Heart right ventricle (tissue), 16 donors: ENCODE data around the gene VPS35. TPM values are rescaled to one million over a fixed set of nuclear protein-coding genes. Genes with fewer than 3 reads are reported as not detected.

Source experiments
- ATAC-seq, 8 donors: fragments of 200-7000 bp; cut with Tn5 transposase; one replicate each; pipeline ENCODE4 v1.9.1; 2020; ENCODE audit warnings: mild to moderate bottlenecking in 8 of 8, moderate library complexity in 8 of 8, moderate number of reproducible peaks in 1 of 8
- DNase-seq, 2 donors: peaks; one replicate each; pipeline ENCODE4 v3.0.0-alpha.2; 2020
- H3K27ac ChIP-seq, 10 donors: fragments of 200-600 bp; sonication (generic) in 2 of 10; one replicate each; pipeline versions ENCODE4 v1.5.0 to v1.8.0; 2020 to 2022; ENCODE audit warnings: mild to moderate bottlenecking in 3 of 10
- H3K27me3 ChIP-seq, 7 donors: fragments of 200-600 bp; one replicate each; pipeline ENCODE4 v1.8.0; 2021 to 2022; ENCODE audit warnings: mild to moderate bottlenecking in 2 of 7
- H3K36me3 ChIP-seq, 9 donors: fragments of 200-600 bp; sonication (generic) in 1 of 9; one replicate each; pipeline versions ENCODE4 v1.5.0 to v1.8.0; 2020 to 2022; ENCODE audit warnings: mild to moderate bottlenecking in 2 of 9
- H3K4me1 ChIP-seq, 9 donors: fragments of 200-600 bp; sonication (generic) in 1 of 9; one replicate each; pipeline versions ENCODE4 v1.5.0 to v1.8.0; 2020 to 2022; ENCODE audit warnings: mild to moderate bottlenecking in 4 of 9
- H3K4me3 ChIP-seq, 10 donors: fragments of 200-600 bp; sonication (generic) in 2 of 10; one replicate each; pipeline versions ENCODE4 v1.5.0 to v1.8.0; 2020 to 2022; ENCODE audit warnings: mild to moderate bottlenecking in 7 of 10, moderate library complexity in 2 of 10
- H3K9me3 ChIP-seq, 11 donors: fragments of 200-600 bp in 10 of 11; sonication (generic) in 2 of 11; one replicate each; pipeline versions ENCODE4 v1.5.0 to v1.8.0; 2013 to 2022; ENCODE audit warnings: mild to moderate bottlenecking in 2 of 11, control low read depth in 1 of 11, moderate library complexity in 1 of 11
- WGBS, 2 donors: extraction: QIAGEN DNeasy Blood & Tissue Kit; methylation state at CpG; one replicate each; pipeline ENCODE4 v1.1.7; 2013; ENCODE audit warnings: inconsistent platforms in 1 of 2; 5-methylcytosine and 5-hydroxymethylcytosine counted together
- intact Hi-C, 10 donors: fragments of 100-400 bp; cut with DNase I; formaldehyde crosslinking; loops; one replicate each; pipeline versions ENCODE4 v1.11.1 to v1.14.2; 2022
- polyA plus RNA-seq, 2 donors: library from polyadenylated mRNA; stranded (reverse); fragments of 200-250 nt; gene quantifications; one replicate each; pipeline ENCODE4 v1.2.3, GENCODE V29; 2013
- total RNA-seq, 10 donors: library from RNA; stranded (reverse); fragmentation: NEBNext Ultra II Directional in 3 of 10; extraction: Animal tissue kit (Norgen Biotek cat#: 25700) in 3 of 10; gene quantifications; one replicate each; pipeline versions ENCODE4 v1.2.1 to v1.2.4, GENCODE V29; 2021 to 2023
- TF ChIP-seq, protein P1 (sequence below), 9 donors: fragments of 200-600 bp; sonication (generic) in 2 of 9; IDR thresholded peaks; one replicate each; pipeline versions ENCODE4 v1.5.0 to v1.8.0; 2021 to 2022; ENCODE audit warnings: antibody characterized with exemption in 9 of 9, mild to moderate bottlenecking in 5 of 9, moderate library complexity in 1 of 9
- donor health status: Arrhythmogenic right ventricular cardiomyopathy.
- donor health status: ischemic (EF 13 %, LVEDD 7.1; RV severe dilation, severe dysfunction).
- donor health status: healthy with polysubstance abuse.
- donor health status: DM: no; HTN: yes; CAD: no.
- donor health status: DM: no; HTN: no; CAD: no.
- donor health status: ischemic (EF 25% LVEDD 6.9; RV normal size, moderate dysfunction).
- donor health status: ischemic (EF 25% LVEDD 5.7; RV mildly dilated, moderate dysfunction).
- donor health status: healthy.
- donor health status: DM: yes; HTN: yes; CAD: no.
- donor health status: Ischemic cardiomyopathy.
- donor health status: ischemic (EF 35%, LVEDD 5.7; RV mildly dilated, moderate dysfunction).
- donor health status: nonischemic (EF 11% LVEDD 7.7; RV severe dilation, severe dysfunction).
- donor health status: DM: yes; HTN: yes; CAD: no.
- donor health status: PGD.
- donor health status: ischemic (EF 29% LVEDD 5.4; RV normal size, mild dysfunction).
- donor health status: nonischemic (EF 23%, LVEDD 6.1; RV moderate dilation, normal function).

The VPS35 gene
- total and polyA plus RNA-seq, 12 donors = 12.7 to 106 (median 89.6) TPM

DNA sequence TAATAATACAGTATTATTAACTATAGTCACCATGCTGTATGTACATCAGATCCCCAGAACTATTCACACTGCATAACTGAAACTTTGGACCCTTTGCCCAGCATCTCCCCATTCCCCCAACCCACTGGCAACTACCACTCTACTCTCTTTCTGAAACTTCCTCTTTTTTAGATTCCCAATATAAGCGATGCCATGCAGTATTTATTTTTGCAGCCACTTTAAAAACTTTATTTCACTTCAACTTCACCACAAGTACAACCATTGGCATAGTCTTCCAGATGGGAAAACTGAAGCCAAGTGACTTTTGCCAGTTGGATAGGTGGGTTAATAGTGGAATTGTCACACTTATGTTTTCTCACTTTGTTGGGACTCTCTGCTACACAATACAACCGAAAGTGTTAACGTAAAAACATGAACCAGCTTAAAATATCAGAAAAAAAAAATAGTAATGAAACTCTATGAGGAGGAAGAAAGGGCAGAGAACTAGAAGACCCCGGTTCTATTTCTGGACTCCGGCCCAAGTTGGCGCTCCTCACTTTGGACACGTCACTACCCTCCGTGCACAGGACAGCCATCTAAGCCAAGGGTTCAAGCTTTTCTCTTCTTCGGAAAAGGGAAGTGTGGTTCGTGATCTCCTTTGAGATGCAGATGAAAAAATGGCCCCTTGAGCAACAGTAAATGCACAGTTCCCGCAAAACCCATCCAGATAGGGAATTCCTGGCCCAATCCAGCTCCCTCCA lies 68.5 kb downstream of the VPS35 start:
- peak overlapping the region in 1 of 10 donors; percentile 42 for H3K27ac ChIP-seq
- no peaks in the 10 kb centered on the region for H3K9me3 ChIP-seq
- H3K4me3 ChIP-seq = peak overlapping the region; percentile 9 to 84 (median 62)
- TF ChIP-seq, protein P1, sequence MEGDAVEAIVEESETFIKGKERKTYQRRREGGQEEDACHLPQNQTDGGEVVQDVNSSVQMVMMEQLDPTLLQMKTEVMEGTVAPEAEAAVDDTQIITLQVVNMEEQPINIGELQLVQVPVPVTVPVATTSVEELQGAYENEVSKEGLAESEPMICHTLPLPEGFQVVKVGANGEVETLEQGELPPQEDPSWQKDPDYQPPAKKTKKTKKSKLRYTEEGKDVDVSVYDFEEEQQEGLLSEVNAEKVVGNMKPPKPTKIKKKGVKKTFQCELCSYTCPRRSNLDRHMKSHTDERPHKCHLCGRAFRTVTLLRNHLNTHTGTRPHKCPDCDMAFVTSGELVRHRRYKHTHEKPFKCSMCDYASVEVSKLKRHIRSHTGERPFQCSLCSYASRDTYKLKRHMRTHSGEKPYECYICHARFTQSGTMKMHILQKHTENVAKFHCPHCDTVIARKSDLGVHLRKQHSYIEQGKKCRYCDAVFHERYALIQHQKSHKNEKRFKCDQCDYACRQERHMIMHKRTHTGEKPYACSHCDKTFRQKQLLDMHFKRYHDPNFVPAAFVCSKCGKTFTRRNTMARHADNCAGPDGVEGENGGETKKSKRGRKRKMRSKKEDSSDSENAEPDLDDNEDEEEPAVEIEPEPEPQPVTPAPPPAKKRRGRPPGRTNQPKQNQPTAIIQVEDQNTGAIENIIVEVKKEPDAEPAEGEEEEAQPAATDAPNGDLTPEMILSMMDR (IDR thresholded peaks at IDR 0.05) = no peak
- H3K27me3 ChIP-seq = no peaks in the 10 kb centered on the region
- intact Hi-C loops = no loop called here
- H3K4me1 ChIP-seq = peaks cover 0 to 18% (median 10%) of the 10 kb centered on the region in 9 donors
- ATAC-seq = no peak
- 7 to 8% methylated on average over 11 of the region's 11 CpGs for WGBS, 2 donors
- no peak for DNase-seq
- H3K36me3 ChIP-seq = peaks cover 0 to 12% (median 0%) of the 10 kb centered on the region in 9 donors

DNA sequence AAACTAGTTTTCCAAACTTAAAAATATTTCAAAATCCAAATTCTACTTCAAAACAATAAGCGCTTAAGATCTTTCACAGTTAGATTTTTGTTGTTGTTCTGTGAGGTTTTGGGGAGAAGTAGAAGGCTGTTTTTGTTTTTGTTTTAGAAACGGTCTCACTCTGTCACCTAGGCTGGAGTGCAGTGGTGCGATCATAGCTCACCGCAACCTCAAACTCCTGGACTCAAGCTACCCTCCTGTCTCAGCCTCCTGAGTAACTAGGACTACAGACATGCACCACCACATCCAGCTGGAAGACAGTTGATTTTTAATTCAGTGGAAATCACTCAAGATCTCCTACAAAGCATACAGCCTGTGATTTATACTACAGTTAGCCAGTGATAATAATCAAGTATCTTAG lies 70.5 kb downstream of the VPS35 start:
- Histone ChIP-seq H3K4me1 (peaks cover 0 to 18% (median 10%) of the 10 kb centered on the region in 9 donors), H3K9me3 (no peaks in the 10 kb centered on the region), H3K4me3 (no peak overlapping the region), H3K27ac (no peak overlapping the region), H3K27me3 (no peaks in the 10 kb centered on the region), H3K36me3 (peaks cover 0 to 28% (median 0%) of the 10 kb centered on the region in 9 donors)
- 96 to 98% methylated on average over 4 of the region's 4 CpGs for WGBS, 2 donors
- intact Hi-C loops = no loop called here
- TF ChIP-seq, protein P1 (IDR thresholded peaks at IDR 0.05) = no peak
- DNase-seq (no peak), ATAC-seq (no peak)

DNA sequence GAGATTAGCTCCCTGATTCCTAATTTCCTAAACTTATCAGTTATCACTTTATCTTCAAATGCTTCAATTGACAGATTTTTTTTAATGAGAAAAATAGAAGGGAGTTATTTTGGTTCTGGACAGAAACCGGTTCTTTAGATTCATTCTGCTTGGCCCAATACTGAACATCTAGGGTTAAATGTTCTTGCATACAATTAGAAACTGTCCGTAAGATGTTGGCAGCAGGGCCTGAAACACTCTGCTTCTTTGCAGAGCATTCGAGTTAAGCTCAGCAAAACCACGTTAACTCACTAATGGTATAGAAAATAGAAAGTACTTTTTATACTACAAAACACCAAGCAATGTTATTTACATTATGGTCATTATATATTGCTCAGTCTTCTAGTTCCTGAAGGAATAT lies 75.0 kb downstream of the VPS35 start:
- 61 to 63% methylated on average over 4 of the region's 4 CpGs for WGBS, 2 donors
- TF ChIP-seq, protein P1 (IDR thresholded peaks at IDR 0.05) = no peak

DNA sequence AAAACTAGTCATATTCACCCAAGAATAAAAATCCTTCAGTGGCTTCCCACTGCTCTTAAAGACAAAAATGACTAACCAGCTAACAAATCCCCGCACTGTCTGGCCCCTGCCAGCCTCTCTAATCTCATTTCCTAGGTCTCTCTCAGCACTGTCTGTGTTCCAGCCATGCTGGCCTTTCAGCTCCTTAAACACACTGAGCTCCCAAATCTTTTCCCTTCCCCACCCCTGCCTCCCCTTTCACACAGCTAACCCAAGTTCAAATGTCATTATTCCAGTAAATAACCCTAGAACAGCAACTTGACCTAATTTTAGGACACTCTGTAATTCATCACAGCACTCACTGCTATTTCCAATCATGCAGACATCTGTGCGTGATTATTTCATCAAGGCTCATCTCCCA lies 75.6 kb downstream of the VPS35 start:
- no peak for ATAC-seq
- TF ChIP-seq, protein P1 (IDR thresholded peaks at IDR 0.05) = no peak

More for the DNA sequence above, 75.0 kb downstream of the VPS35 start:
- Histone ChIP-seq H3K36me3 (peaks cover 0 to 38% (median 0%) of the 10 kb centered on the region in 9 donors), H3K9me3 (no peaks in the 10 kb centered on the region), H3K27me3 (no peaks in the 10 kb centered on the region), H3K4me3 (no peak overlapping the region), H3K4me1 (peaks cover 0 to 15% (median 0%) of the 10 kb centered on the region in 9 donors), H3K27ac (no peak overlapping the region)
- intact Hi-C loops = loop anchor here in 1 of 10 donors (5.0 kb wide), 1 partner anchor 57 kb away; no protein-coding TSS in a partner anchor
- no peak for ATAC-seq
- no peak for DNase-seq

More for the DNA sequence above, 75.6 kb downstream of the VPS35 start:
- 71 to 73% methylated on average over 2 of the region's 2 CpGs for WGBS, 2 donors
- H3K27ac ChIP-seq = no peak overlapping the region
- peaks cover 0 to 15% (median 0%) of the 10 kb centered on the region in 9 donors for H3K4me1 ChIP-seq
- H3K4me3 ChIP-seq = no peak overlapping the region
- intact Hi-C loops = loop anchor here in 1 of 10 donors (5.0 kb wide), 1 partner anchor 56 kb away; no protein-coding TSS in a partner anchor
- H3K9me3 ChIP-seq = no peaks in the 10 kb centered on the region
- H3K27me3 ChIP-seq = no peaks in the 10 kb centered on the region
- DNase-seq = no peak
- peaks cover 0 to 41% (median 0%) of the 10 kb centered on the region in 9 donors for H3K36me3 ChIP-seq
